SK-N-MC (cell line): ENCODE data around the gene RPAIN.
A peak's percentile ranks its signal among the peaks of the same experiment; 100 is the strongest.

Experiments used
- DNase-seq: peaks from one replicate; pipeline ENCODE4 v3.0.0-alpha.2; 2011; ENCODE audit warnings: low read depth, low spot score
- H3K27ac ChIP-seq: fragments of 200-600 bp; sonication (generic); 2 replicates; pipeline ENCODE4 v1.5.1; 2016; ENCODE audit warnings: mixed run types
- H3K36me3 ChIP-seq: fragments of 200-600 bp; sonication (generic); 2 replicates; pipeline ENCODE4 v1.6.1; 2017; ENCODE audit warnings: antibody characterized with exemption, low read length, mixed read lengths; ENCODE audit not compliant: insufficient read depth
- H3K4me3 ChIP-seq: fragments of 200-600 bp; sonication (generic); 2 replicates; pipeline ENCODE4 v1.5.1; 2016
- H3K9ac ChIP-seq: fragments of 200-600 bp; sonication (generic); 2 replicates; pipeline ENCODE4 v1.8.0; 2017; ENCODE audit warnings: mixed run types, mixed read lengths; ENCODE audit not compliant: insufficient read length
- H3K9me3 ChIP-seq: fragments of 200-600 bp; sonication (generic); 2 replicates; pipeline ENCODE4 v1.6.1; 2017; ENCODE audit warnings: low read depth, mild to moderate bottlenecking, antibody characterized with exemption, low read length, moderate library complexity, mixed read lengths
- EZH2 ChIP-seq: fragments of 200-600 bp; sonication (generic); IDR thresholded peaks from one replicate; pipeline ENCODE4 v1.6.1; 2017; ENCODE audit warnings: antibody characterized with exemption
- FOXP2 ChIP-seq: optimal IDR thresholded peaks from 2 replicates; pipeline ENCODE3; 2011; ENCODE audit warnings: mild to moderate bottlenecking, moderate library complexity; ENCODE audit not compliant: insufficient read depth; ENCODE audit errors: extremely low read length, control extremely low read depth
- POLR2AphosphoS5 ChIP-seq: IDR thresholded peaks from 2 replicates; pipeline ENCODE4 v1.6.1; 2012; ENCODE audit warnings: mild to moderate bottlenecking, low read depth, low read length, borderline replicate concordance

RPAIN gene

GRCh38 chr17:5464717-5465507, 44.9 kb downstream of the RPAIN start:
- Histone ChIP-seq H3K9ac (peak overlapping the region; percentile 35), H3K4me3 (no peak overlapping the region), H3K9me3 (no peaks in the 10 kb centered on the region), H3K27ac (no peak overlapping the region), H3K36me3 (peaks cover 21% of the 10 kb centered on the region)
- no peak for DNase-seq
- TF ChIP-seq POLR2AphosphoS5 (no peak), EZH2 (no peak), FOXP2 (no peak)

- no peak overlapping the region for H3K27ac ChIP-seq
- peak overlapping the region; percentile 92 for H3K9ac ChIP-seq
- no peak for TF ChIP-seq POLR2AphosphoS5
- no peak for TF ChIP-seq FOXP2
- TF ChIP-seq EZH2 = no peak
- peak overlapping the region; percentile 94 for H3K4me3 ChIP-seq
- DNase-seq = no peak
- H3K36me3 ChIP-seq = peaks cover 15% of the 10 kb centered on the region
- no peaks in the 10 kb centered on the region for H3K9me3 ChIP-seq
These were observed 46.3 kb downstream of the RPAIN start for GRCh38 chr17:5466295-5466694.

- TF ChIP-seq FOXP2 = no peak
- TF ChIP-seq EZH2 = no peak
- no peak for TF ChIP-seq POLR2AphosphoS5
- Histone ChIP-seq H3K4me3 (peak overlapping the region; percentile 94), H3K9me3 (no peaks in the 10 kb centered on the region), H3K27ac (no peak overlapping the region), H3K9ac (peak overlapping the region; percentile 92), H3K36me3 (peaks cover 11% of the 10 kb centered on the region)
- DNase-seq = no peak
These were observed 47.4 kb downstream of the RPAIN start for GRCh38 chr17:5467416-5467815.

GRCh38 chr17:5468075-5468473, 48.1 kb downstream of the RPAIN start:
- peak overlapping the region; percentile 94 for H3K4me3 ChIP-seq
- peaks cover 9% of the 10 kb centered on the region for H3K36me3 ChIP-seq
- peak overlapping the region; percentile 92 for H3K9ac ChIP-seq
- no peak overlapping the region for H3K27ac ChIP-seq
- no peak for DNase-seq
- no peak for TF ChIP-seq EZH2
- no peak for TF ChIP-seq FOXP2
- no peak for TF ChIP-seq POLR2AphosphoS5
- H3K9me3 ChIP-seq = no peaks in the 10 kb centered on the region

- Histone ChIP-seq H3K36me3 (peaks cover 31% of the 10 kb centered on the region), H3K27ac (peak overlapping the region; percentile 87), H3K9ac (peak overlapping the region; percentile 43), H3K4me3 (peak overlapping the region; percentile 36; the same call in 1 of the 2 replicates), H3K9me3 (no peaks in the 10 kb centered on the region)
- no peak for DNase-seq
- TF ChIP-seq FOXP2 (no peak), EZH2 (no peak), POLR2AphosphoS5 (no peak)
These were observed 52.5 kb downstream of the RPAIN start for GRCh38 chr17:5472511-5472910.

GRCh38 chr17:5473906-5474305, 53.9 kb downstream of the RPAIN start:
- Histone ChIP-seq H3K27ac (no peak overlapping the region), H3K4me3 (no peak overlapping the region), H3K9me3 (peaks cover 6% of the 10 kb centered on the region; the same call in 1 of the 2 replicates), H3K9ac (no peak overlapping the region), H3K36me3 (peaks cover 45% of the 10 kb centered on the region)
- DNase-seq = no peak
- TF ChIP-seq POLR2AphosphoS5 (no peak), FOXP2 (no peak), EZH2 (no peak)

GRCh38 chr17:5478992-5479391, 59.0 kb downstream of the RPAIN start:
- Histone ChIP-seq H3K27ac (no peak overlapping the region), H3K36me3 (peaks cover 89% of the 10 kb centered on the region), H3K9me3 (peaks cover 6% of the 10 kb centered on the region; the same call in 1 of the 2 replicates), H3K4me3 (no peak overlapping the region), H3K9ac (no peak overlapping the region)
- no peak for TF ChIP-seq FOXP2
- TF ChIP-seq EZH2 = no peak
- TF ChIP-seq POLR2AphosphoS5 = no peak
- DNase-seq = no peak

GRCh38 chr17:5480962-5481361, 61.0 kb downstream of the RPAIN start:
- no peak for DNase-seq
- H3K27ac ChIP-seq = no peak overlapping the region
- peaks cover 6% of the 10 kb centered on the region; the same call in 1 of the 2 replicates for H3K9me3 ChIP-seq
- peaks cover 83% of the 10 kb centered on the region for H3K36me3 ChIP-seq
- H3K9ac ChIP-seq = no peak overlapping the region
- TF ChIP-seq FOXP2 = no peak
- TF ChIP-seq EZH2 = no peak
- TF ChIP-seq POLR2AphosphoS5 = no peak
- no peak overlapping the region for H3K4me3 ChIP-seq
